GM12878 (cell line): ENCODE data around the gene SKIDA1. TPM values are rescaled to one million over a fixed set of nuclear protein-coding genes. Genes with fewer than 3 reads are reported as not detected.

Experiments
- ATAC-seq: fragments of 200-7000 bp; cut with Tn5 transposase; 3 replicates; pipeline ENCODE4 v1.9.1; 2020; ENCODE audit warnings: mild to moderate bottlenecking, moderate library complexity
- BruUV-seq: library from RNA; stranded (reverse); fragments of 400-500 nt; replicated peaks from 2 replicates; lab custom pipeline; 2021; lab: Mats Ljungman, UMichigan
- CTCF ChIA-PET: fragments of 300-600 bp; sonication (Branson Sonifier 250); formaldehyde crosslinking; extraction: SDS; loops from one replicate; lab custom pipeline; 2021; ENCODE audit warnings: inconsistent platforms; lab: Yijun Ruan, JAX
- POLR2A ChIA-PET: fragments of 350-600 bp; formaldehyde crosslinking; extraction: SDS; loops from one replicate; lab custom pipeline; 2021; ENCODE audit warnings: inconsistent platforms; lab: Charles Lee
- RAD21 ChIA-PET: fragments of 300-600 bp; sonication (Branson Sonifier 250); formaldehyde crosslinking; loops from one replicate; lab custom pipeline; 2023; ENCODE audit warnings: antibody characterized with exemption; ENCODE audit not compliant: unreplicated experiment; lab: Charles Lee
- SMC1A ChIA-PET: fragments of 300-600 bp; sonication (Branson Sonifier 250); formaldehyde crosslinking; loops from one replicate; lab custom pipeline; 2023; ENCODE audit not compliant: unreplicated experiment, uncharacterized antibody; lab: Charles Lee
- DNase-seq: peaks from one replicate; pipeline ENCODE4 v3.0.0-alpha.2; 2011; ENCODE audit warnings: low read depth, low spot score
- FAIRE-seq: peaks from 3 replicates; lab custom pipeline; 2011; peaks lifted over from hg19 to GRCh38; lab: Jason Lieb, UNC
- H2AFZ ChIP-seq: 2 replicates; pipeline ENCODE4 v1.6.0; 2011; ENCODE audit warnings: low read depth, low read length, control low read depth; ENCODE audit not compliant: control insufficient read depth
- H3K27ac ChIP-seq: 2 replicates; pipeline ENCODE4 v1.5.1; 2011; ENCODE audit warnings: control low read depth; ENCODE audit not compliant: control insufficient read depth, insufficient read depth
- H3K27me3 ChIP-seq, 2 experiments: replicated peaks in 1 of 2; 2 replicates each; pipeline versions ENCODE4 v1.6.0 to v1.6.1; 2011; ENCODE audit warnings: low read length in 1 of 2; ENCODE audit not compliant: control insufficient read depth in 2 of 2, insufficient read depth in 2 of 2
- H3K36me3 ChIP-seq, 2 experiments: 2 replicates each; pipeline ENCODE4 v1.5.1; 2011; ENCODE audit warnings: low read length in 1 of 2; ENCODE audit not compliant: control insufficient read depth in 2 of 2, insufficient read depth in 2 of 2
- H3K4me1 ChIP-seq: 2 replicates; pipeline ENCODE4 v1.6.1; 2011; ENCODE audit warnings: mild to moderate bottlenecking, low read length, moderate library complexity, mixed read lengths; ENCODE audit not compliant: control insufficient read depth, insufficient read depth
- H3K4me2 ChIP-seq: 2 replicates; pipeline ENCODE4 v1.6.0; 2011; ENCODE audit warnings: control low read depth; ENCODE audit not compliant: control insufficient read depth, insufficient read depth
- H3K4me3 ChIP-seq: fragments of 200-600 bp; sonication (generic); 2 replicates; pipeline ENCODE4 v1.5.1; 2016
- H3K79me2 ChIP-seq: 2 replicates; pipeline ENCODE4 v1.6.0; 2011; ENCODE audit warnings: low read length; ENCODE audit not compliant: control insufficient read depth, insufficient read depth
- H3K9ac ChIP-seq: 2 replicates; pipeline ENCODE4 v1.8.0; 2011; ENCODE audit warnings: low read length, control low read depth, mixed read lengths; ENCODE audit not compliant: control insufficient read depth, insufficient read depth
- H3K9me3 ChIP-seq: replicated peaks from 3 replicates; pipeline ENCODE4 v1.5.1; 2011; ENCODE audit warnings: mild to moderate bottlenecking, low read length; ENCODE audit not compliant: control insufficient read depth, insufficient read depth
- H4K20me1 ChIP-seq: 2 replicates; pipeline ENCODE4 v1.6.0; 2011; ENCODE audit not compliant: control insufficient read depth, insufficient read depth
- ATF7 ChIP-seq: fragments of 450-650 bp; IDR thresholded peaks from 2 replicates; pipeline ENCODE4 v1.6.1; 2016; ENCODE audit warnings: low read depth, mild to moderate bottlenecking
- CHD4 ChIP-seq: fragments of 200-600 bp; sonication (generic); IDR thresholded peaks from 2 replicates; pipeline ENCODE4 v1.6.1; 2016; ENCODE audit warnings: mild to moderate bottlenecking
- CREM ChIP-seq: IDR thresholded peaks from 2 replicates; pipeline ENCODE4 v1.6.1; 2014; ENCODE audit warnings: antibody characterized with exemption, low read depth
- KLF5 ChIP-seq: fragments of 450-650 bp; IDR thresholded peaks from 2 replicates; pipeline ENCODE4 v1.6.1; 2014; ENCODE audit warnings: mild to moderate bottlenecking; ENCODE audit not compliant: partially characterized antibody
- MEF2B ChIP-seq: fragments of 450-650 bp; IDR thresholded peaks from 2 replicates; pipeline ENCODE4 v1.6.1; 2018; ENCODE audit warnings: mild to moderate bottlenecking, moderate library complexity; ENCODE audit not compliant: partially characterized antibody, poor library complexity, severe bottlenecking
- RB1 ChIP-seq: fragments of 450-650 bp; formaldehyde crosslinking; IDR thresholded peaks from 2 replicates; pipeline ENCODE4 v1.6.1; 2017; ENCODE audit warnings: mild to moderate bottlenecking, borderline replicate concordance
- RBBP5 ChIP-seq: fragments of 200-600 bp; sonication (generic); conservative IDR thresholded peaks from 2 replicates; pipeline ENCODE4 v1.6.1; 2016
- RELA ChIP-seq: fragments of 450-650 bp; IDR thresholded peaks from 2 replicates; pipeline ENCODE4 v1.8.0; 2014; ENCODE audit warnings: borderline replicate concordance; ENCODE audit not compliant: partially characterized antibody
- SMAD1 ChIP-seq: fragments of 450-650 bp; IDR thresholded peaks from 2 replicates; pipeline ENCODE4 v1.6.1; 2018; ENCODE audit warnings: mild to moderate bottlenecking, low read depth; ENCODE audit not compliant: partially characterized antibody
- SRF ChIP-seq, 2 experiments: IDR thresholded peaks; 2 replicates each; pipeline ENCODE4 v1.6.1; 2011; ENCODE audit warnings: low read depth in 2 of 2, low read length in 2 of 2, mild to moderate bottlenecking in 1 of 2, moderate library complexity in 1 of 2
- STAT1 ChIP-seq: fragments of 450-650 bp; conservative IDR thresholded peaks from 2 replicates; pipeline ENCODE4 v1.6.1; 2014; ENCODE audit warnings: antibody characterized with exemption, mild to moderate bottlenecking
- TCF3 ChIP-seq: IDR thresholded peaks from 2 replicates; pipeline ENCODE4 v1.6.1; 2012; ENCODE audit warnings: low read depth, mild to moderate bottlenecking, low read length, borderline replicate concordance; ENCODE audit not compliant: insufficient read depth
- YBX1 ChIP-seq: fragments of 450-650 bp; IDR thresholded peaks from 2 replicates; pipeline ENCODE4 v1.6.1; 2016; ENCODE audit warnings: antibody characterized with exemption
- WGBS: methylation state at CpG from one replicate; pipeline ENCODE4 v1.1.6; 2016; ENCODE audit warnings: low lambda C conversion rate; ENCODE audit not compliant: insufficient replicate concordance, insufficient coverage; ENCODE audit errors: missing lambda C conversion rate; 5-methylcytosine and 5-hydroxymethylcytosine counted together
- in situ Hi-C: fragments of 300-500 bp; cut with MboI; formaldehyde crosslinking; loops from 9 replicates; pipeline ENCODE4 v1.14.3; 2018; ENCODE audit warnings: mixed read lengths
- intact Hi-C: fragments of 100-400 bp; cut with micrococcal nuclease; formaldehyde crosslinking; loops from one replicate; pipeline ENCODE4 v1.14.2; 2022; ENCODE audit not compliant: unreplicated experiment
- polyA plus RNA-seq, 11 experiments: library from polyadenylated mRNA; depleted of rRNA in 4 of 11; unstranded in 6 of 11; stranded (reverse) in 5 of 11; fragments of >200 nt; fragmentation: Nextera tagmentation in 4 of 11; fragmentation: Illumina TruSeq in 1 of 11; extraction: Ambion mirVana in 4 of 11; extraction: Trizol in 1 of 11; gene quantifications; 1 replicate in 1 of 11; 2 replicates in 10 of 11; pipeline versions ENCODE4 v1.2.1 to v1.2.3, GENCODE V29; 2011 to 2016; ENCODE audit warnings: inconsistent platforms in 2 of 11, missing spikeins in 2 of 11, low read depth in 1 of 11
- total RNA-seq, 4 experiments: library from RNA; depleted of rRNA in 3 of 4; stranded (reverse); fragments of >200 nt in 3 of 4; fragmentation: Illumina TruSeq in 1 of 4; extraction: Trizol in 1 of 4; gene quantifications; 2 replicates each; pipeline versions ENCODE4 v1.2.1 to v1.2.3, GENCODE V29; 2013 to 2021
- TF ChIP-seq, protein P1 (sequence below): fragments of 450-650 bp; IDR thresholded peaks from 2 replicates; pipeline ENCODE4 v1.6.1; 2017; ENCODE audit warnings: low read depth, mild to moderate bottlenecking, moderate library complexity

SKIDA1 gene
- total and polyA plus RNA-seq, 10 of the 15 experiments (the other 5 are each of a cell fraction or from before 2014, with no cell fraction given), result 0.05 to 0.90 (median 0.28) TPM

DNA sequence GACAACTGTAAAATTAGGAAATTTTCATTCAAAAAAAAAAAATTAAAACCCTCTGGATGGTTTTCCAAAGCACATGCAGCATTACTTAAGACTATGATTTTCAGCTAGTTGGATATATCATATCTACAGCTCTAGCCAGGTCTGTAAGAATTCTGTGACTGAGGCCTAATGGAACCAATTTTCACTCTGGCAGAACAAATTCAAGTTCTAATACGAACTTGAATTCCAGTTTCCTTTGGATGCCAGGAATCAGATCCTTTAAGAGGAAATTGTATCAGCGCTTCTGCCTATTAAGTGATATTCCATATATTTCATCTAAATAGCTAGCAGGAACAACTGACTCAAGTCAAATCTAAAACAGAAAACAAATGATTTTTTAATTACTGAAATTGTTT lies 34.8 kb downstream of the SKIDA1 start:
- TF ChIP-seq ATF7, result no peak
- TF ChIP-seq CREM, result no peak
- no peak for TF ChIP-seq CHD4
- TF ChIP-seq RB1, result no peak
- TF ChIP-seq, all 136 proteins: peak for 0
- H3K79me2 ChIP-seq, result no peaks in the 10 kb centered on the region
- H3K4me3 ChIP-seq, result no peak overlapping the region
- POLR2A ChIA-PET, result no interaction called here
- WGBS, result 75% methylated on average over 2 of the region's 2 CpGs
- H3K27ac ChIP-seq, result no peak overlapping the region
- H3K9me3 ChIP-seq, result no peaks in the 10 kb centered on the region
- no peaks in the 10 kb centered on the region for H4K20me1 ChIP-seq
- intact Hi-C loops (loop anchor here (10.0 kb wide), 1 partner anchor 824 kb away; the partner anchor contains the start of gene COMMD3), in situ Hi-C loops (loop anchor here (25.0 kb wide), 2 partner anchors 203 to 1522 kb away; no protein-coding TSS in a partner anchor)
- H3K36me3 ChIP-seq, result no peaks in the 10 kb centered on the region
- peaks cover 8% of the 10 kb centered on the region; the same call in 1 of the 2 replicates for H3K4me1 ChIP-seq
- CTCF ChIA-PET, result interaction anchor here (4.3 kb wide), 1 partner anchor 211 kb away, joined by 16 read pairs; no protein-coding TSS in a partner anchor
- H3K27me3 ChIP-seq, result no peaks in the 10 kb centered on the region; a peak in 1 of 4 replicates
- H3K4me2 ChIP-seq, result no peak overlapping the region
- FAIRE-seq (no peak), ATAC-seq (no peak), DNase-seq (no peak)
- no peak overlapping the region for H2AFZ ChIP-seq
- no TSS peak for BruUV-seq
- SMC1A ChIA-PET, result interaction anchor here (0.6 kb wide), 1 partner anchor 257 kb away, joined by 3 read pairs; no protein-coding TSS in a partner anchor
- H3K9ac ChIP-seq, result no peak overlapping the region
- RAD21 ChIA-PET, result interaction anchor here (0.6 to 1.0 kb wide), 2 partner anchors 99 to 215 kb away, joined by 3 read pairs; no protein-coding TSS in a partner anchor

DNA sequence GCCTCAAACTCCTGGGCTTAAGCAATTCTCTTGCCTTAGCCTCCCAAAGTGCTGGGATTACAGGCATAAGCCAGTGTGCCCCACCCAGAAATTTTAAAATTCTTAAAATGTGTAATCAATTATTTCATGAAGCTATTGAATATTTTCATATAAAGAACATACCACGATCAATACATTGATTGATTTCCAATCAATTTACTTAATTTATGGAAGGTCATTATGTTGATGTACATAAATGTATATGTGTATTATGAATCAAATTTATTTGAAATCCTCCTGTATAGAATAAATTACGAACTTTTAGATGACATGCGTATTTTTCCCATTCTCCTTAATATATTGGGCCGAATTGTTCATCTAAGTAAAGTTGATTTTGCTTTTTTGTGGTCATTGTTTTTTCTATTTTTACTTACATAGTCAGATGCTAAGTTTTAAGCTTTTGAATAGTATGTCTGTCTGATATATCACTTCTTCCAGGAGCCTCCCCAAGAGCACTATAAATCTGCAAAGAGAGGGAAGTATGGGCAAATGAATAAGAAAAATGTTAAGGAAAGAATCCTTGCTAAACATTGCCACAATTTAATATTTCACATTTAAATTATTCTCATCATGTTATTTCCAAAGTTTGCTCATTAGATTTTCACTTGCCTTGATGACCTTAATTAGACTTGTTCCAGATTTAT lies 35.3 kb downstream of the SKIDA1 start:
- H3K36me3 ChIP-seq, result no peaks in the 10 kb centered on the region
- H3K27me3 ChIP-seq, result no peaks in the 10 kb centered on the region; a peak in 1 of 4 replicates
- CTCF ChIA-PET, result interaction anchor here (4.3 kb wide), 1 partner anchor 211 kb away, joined by 16 read pairs; no protein-coding TSS in a partner anchor
- no peak overlapping the region for H3K4me2 ChIP-seq
- H3K9ac ChIP-seq, result no peak overlapping the region
- 70% methylated on average over 4 of the region's 4 CpGs for WGBS
- ATAC-seq (no peak), DNase-seq (no peak), FAIRE-seq (no peak)
- no peaks in the 10 kb centered on the region for H3K79me2 ChIP-seq
- H3K4me1 ChIP-seq, result peaks cover 7% of the 10 kb centered on the region; the same call in 1 of the 2 replicates
- no TSS peak for BruUV-seq
- intact Hi-C loops (loop anchor here (10.0 kb wide), 1 partner anchor 825 kb away; the partner anchor contains the start of gene COMMD3), in situ Hi-C loops (loop anchor here (25.0 kb wide), 2 partner anchors 203 to 1522 kb away; no protein-coding TSS in a partner anchor)
- no peak overlapping the region for H2AFZ ChIP-seq
- no peak overlapping the region for H3K4me3 ChIP-seq
- H3K27ac ChIP-seq, result no peak overlapping the region
- POLR2A ChIA-PET, result no interaction called here
- RAD21 ChIA-PET, result interaction anchor here (0.6 to 1.0 kb wide), 2 partner anchors 100 to 215 kb away, joined by 3 read pairs; no protein-coding TSS in a partner anchor
- SMC1A ChIA-PET, result interaction anchor here (0.6 kb wide), 1 partner anchor 257 kb away, joined by 3 read pairs; no protein-coding TSS in a partner anchor
- H3K9me3 ChIP-seq, result no peaks in the 10 kb centered on the region
- no peaks in the 10 kb centered on the region for H4K20me1 ChIP-seq
- TF ChIP-seq RBBP5 (no peak), SMAD1 (no peak), RELA (no peak), STAT1 (no peak), KLF5 (no peak), MEF2B (no peak), YBX1 (no peak), SRF (IDR thresholded peaks at IDR 0.05; ENCODE audit: low read depth in 2 of 2, low read length in 2 of 2) (no peak), TCF3 (no peak)
- TF ChIP-seq, protein P1, sequence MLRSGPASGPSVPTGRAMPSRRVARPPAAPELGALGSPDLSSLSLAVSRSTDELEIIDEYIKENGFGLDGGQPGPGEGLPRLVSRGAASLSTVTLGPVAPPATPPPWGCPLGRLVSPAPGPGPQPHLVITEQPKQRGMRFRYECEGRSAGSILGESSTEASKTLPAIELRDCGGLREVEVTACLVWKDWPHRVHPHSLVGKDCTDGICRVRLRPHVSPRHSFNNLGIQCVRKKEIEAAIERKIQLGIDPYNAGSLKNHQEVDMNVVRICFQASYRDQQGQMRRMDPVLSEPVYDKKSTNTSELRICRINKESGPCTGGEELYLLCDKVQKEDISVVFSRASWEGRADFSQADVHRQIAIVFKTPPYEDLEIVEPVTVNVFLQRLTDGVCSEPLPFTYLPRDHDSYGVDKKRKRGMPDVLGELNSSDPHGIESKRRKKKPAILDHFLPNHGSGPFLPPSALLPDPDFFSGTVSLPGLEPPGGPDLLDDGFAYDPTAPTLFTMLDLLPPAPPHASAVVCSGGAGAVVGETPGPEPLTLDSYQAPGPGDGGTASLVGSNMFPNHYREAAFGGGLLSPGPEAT, result no peak
